Suprapubic skin (tissue), 4 donors: Measurements from ENCODE around the gene SYCE3.

Experiments used
- CTCF ChIP-seq, 2 donors: fragments of 200-600 bp in 1 of 2; fragments of 450-650 bp in 1 of 2; sonication (generic) in 1 of 2; IDR thresholded peaks; one replicate each; pipeline ENCODE4 v1.5.1; 2016 to 2019; ENCODE audit warnings: antibody characterized with exemption in 2 of 2, mild to moderate bottlenecking in 1 of 2, moderate library complexity in 1 of 2
- EP300 ChIP-seq: sonication (generic); formaldehyde crosslinking; IDR thresholded peaks from one replicate; pipeline ENCODE4 v1.6.1; 2017; ENCODE audit warnings: antibody characterized with exemption
- POLR2A ChIP-seq, 2 donors: fragments of 450-650 bp; IDR thresholded peaks; one replicate each; pipeline ENCODE4 v1.6.1; 2017; ENCODE audit warnings: antibody characterized with exemption in 2 of 2, mild to moderate bottlenecking in 2 of 2, moderate library complexity in 2 of 2
- POLR2AphosphoS5 ChIP-seq, 3 donors: sonication (generic); formaldehyde crosslinking; IDR thresholded peaks; one replicate each; pipeline ENCODE4 v1.6.1; 2017; ENCODE audit warnings: antibody characterized with exemption in 3 of 3

- TF ChIP-seq CTCF (IDR thresholded peaks at IDR 0.05) (no peak), EP300 (no peak), POLR2A (IDR thresholded peaks at IDR 0.05) (no peak), POLR2AphosphoS5 (IDR thresholded peaks at IDR 0.05) (no peak)
Observed at GRCh38 chr22:50504369-50505211, 58.1 kb downstream of the SYCE3 start.
